Measurements from ENCODE around the gene CCDC102A. TPM values are rescaled to one million over a fixed set of nuclear protein-coding genes. Genes with fewer than 3 reads are reported as not detected.

Gene CCDC102A
- total and polyA plus RNA-seq, 2 of the 13 experiments (the other 11 are each of a cell fraction or from before 2014, with no cell fraction given), result 2.1 to 2.8 TPM

DNA sequence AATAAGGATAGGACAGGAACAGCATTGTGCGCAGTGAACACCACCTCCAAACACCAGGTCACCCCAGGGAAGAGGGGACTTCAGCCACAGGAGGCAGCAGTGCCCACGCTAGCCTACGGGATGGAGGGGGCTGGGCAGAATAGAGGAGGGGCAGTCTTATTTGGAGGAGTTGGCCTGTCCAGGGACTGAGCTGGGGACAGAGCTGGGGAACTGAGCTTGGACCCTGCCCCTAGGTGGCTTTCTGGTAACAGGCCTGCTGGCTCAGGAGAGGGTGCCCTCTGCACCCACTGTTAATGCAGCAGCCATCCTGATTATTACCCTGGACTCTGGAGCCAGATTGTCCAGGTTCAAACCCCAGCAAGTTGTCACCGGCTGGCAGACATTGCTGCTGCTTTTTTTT lies 9.3 kb downstream of the CCDC102A start (continued):
- TF ChIP-seq, protein P1, sequence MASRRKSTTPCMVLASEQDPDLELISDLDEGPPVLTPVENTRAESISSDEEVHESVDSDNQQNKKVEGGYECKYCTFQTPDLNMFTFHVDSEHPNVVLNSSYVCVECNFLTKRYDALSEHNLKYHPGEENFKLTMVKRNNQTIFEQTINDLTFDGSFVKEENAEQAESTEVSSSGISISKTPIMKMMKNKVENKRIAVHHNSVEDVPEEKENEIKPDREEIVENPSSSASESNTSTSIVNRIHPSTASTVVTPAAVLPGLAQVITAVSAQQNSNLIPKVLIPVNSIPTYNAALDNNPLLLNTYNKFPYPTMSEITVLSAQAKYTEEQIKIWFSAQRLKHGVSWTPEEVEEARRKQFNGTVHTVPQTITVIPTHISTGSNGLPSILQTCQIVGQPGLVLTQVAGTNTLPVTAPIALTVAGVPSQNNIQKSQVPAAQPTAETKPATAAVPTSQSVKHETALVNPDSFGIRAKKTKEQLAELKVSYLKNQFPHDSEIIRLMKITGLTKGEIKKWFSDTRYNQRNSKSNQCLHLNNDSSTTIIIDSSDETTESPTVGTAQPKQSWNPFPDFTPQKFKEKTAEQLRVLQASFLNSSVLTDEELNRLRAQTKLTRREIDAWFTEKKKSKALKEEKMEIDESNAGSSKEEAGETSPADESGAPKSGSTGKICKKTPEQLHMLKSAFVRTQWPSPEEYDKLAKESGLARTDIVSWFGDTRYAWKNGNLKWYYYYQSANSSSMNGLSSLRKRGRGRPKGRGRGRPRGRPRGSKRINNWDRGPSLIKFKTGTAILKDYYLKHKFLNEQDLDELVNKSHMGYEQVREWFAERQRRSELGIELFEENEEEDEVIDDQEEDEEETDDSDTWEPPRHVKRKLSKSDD (CRISPR knock-in tag; IDR thresholded peaks at IDR 0.05; ENCODE audit: low read depth), result no peak
- TF ChIP-seq STAG1 (CRISPR knock-in tag; IDR thresholded peaks at IDR 0.05) (peak; percentile 12; the same call in 1 of the 2 replicates), ZNF331 (CRISPR knock-in tag; IDR thresholded peaks at IDR 0.05) (no peak), MAFK (conservative IDR thresholded peaks at IDR 0.05 in 1 of 2, IDR thresholded peaks at IDR 0.05 in 1 of 2; ENCODE audit: low read length in 2 of 2) (no peak), BRCA1 (CRISPR knock-in tag; IDR thresholded peaks at IDR 0.05) (no peak), RBAK (CRISPR knock-in tag; IDR thresholded peaks at IDR 0.05) (no peak), HNF4A (CRISPR knock-in tag; IDR thresholded peaks at IDR 0.05) (peak; percentile 45), ZNF337 (CRISPR knock-in tag; IDR thresholded peaks at IDR 0.05; ENCODE audit: borderline replicate concordance, low read depth) (no peak), MTA1 (CRISPR knock-in tag; IDR thresholded peaks at IDR 0.05; ENCODE audit: borderline replicate concordance) (no peak), ZMYM3 (CRISPR knock-in tag; IDR thresholded peaks at IDR 0.05) (peak; percentile 35; the same call in 1 of the 2 replicates), MAZ (IDR thresholded peaks at IDR 0.05; ENCODE audit: borderline replicate concordance, low read depth, low read length) (peak; percentile 65; the same call in 1 of the 2 replicates), MAZ (CRISPR knock-in tag; IDR thresholded peaks at IDR 0.05; ENCODE audit: low read depth) (no peak), MTA3 (CRISPR knock-in tag; IDR thresholded peaks at IDR 0.05) (no peak), KDM5B (CRISPR knock-in tag; IDR thresholded peaks at IDR 0.05; ENCODE audit: borderline replicate concordance) (no peak), HDAC2 (CRISPR knock-in tag; IDR thresholded peaks at IDR 0.05) (no peak), IRX3 (CRISPR knock-in tag; IDR thresholded peaks at IDR 0.05; ENCODE audit: borderline replicate concordance, low read depth) (no peak)
- TF ChIP-seq, protein P2, sequence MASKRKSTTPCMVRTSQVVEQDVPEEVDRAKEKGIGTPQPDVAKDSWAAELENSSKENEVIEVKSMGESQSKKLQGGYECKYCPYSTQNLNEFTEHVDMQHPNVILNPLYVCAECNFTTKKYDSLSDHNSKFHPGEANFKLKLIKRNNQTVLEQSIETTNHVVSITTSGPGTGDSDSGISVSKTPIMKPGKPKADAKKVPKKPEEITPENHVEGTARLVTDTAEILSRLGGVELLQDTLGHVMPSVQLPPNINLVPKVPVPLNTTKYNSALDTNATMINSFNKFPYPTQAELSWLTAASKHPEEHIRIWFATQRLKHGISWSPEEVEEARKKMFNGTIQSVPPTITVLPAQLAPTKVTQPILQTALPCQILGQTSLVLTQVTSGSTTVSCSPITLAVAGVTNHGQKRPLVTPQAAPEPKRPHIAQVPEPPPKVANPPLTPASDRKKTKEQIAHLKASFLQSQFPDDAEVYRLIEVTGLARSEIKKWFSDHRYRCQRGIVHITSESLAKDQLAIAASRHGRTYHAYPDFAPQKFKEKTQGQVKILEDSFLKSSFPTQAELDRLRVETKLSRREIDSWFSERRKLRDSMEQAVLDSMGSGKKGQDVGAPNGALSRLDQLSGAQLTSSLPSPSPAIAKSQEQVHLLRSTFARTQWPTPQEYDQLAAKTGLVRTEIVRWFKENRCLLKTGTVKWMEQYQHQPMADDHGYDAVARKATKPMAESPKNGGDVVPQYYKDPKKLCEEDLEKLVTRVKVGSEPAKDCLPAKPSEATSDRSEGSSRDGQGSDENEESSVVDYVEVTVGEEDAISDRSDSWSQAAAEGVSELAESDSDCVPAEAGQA (IDR thresholded peaks at IDR 0.05; ENCODE audit: low read depth), result no peak
- TF ChIP-seq, protein P2 (CRISPR knock-in tag; IDR thresholded peaks at IDR 0.05; ENCODE audit: borderline replicate concordance), result no peak
- TF ChIP-seq, protein P3, sequence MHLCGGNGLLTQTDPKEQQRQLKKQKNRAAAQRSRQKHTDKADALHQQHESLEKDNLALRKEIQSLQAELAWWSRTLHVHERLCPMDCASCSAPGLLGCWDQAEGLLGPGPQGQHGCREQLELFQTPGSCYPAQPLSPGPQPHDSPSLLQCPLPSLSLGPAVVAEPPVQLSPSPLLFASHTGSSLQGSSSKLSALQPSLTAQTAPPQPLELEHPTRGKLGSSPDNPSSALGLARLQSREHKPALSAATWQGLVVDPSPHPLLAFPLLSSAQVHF (CRISPR knock-in tag; IDR thresholded peaks at IDR 0.05), result no peak

Measured in HepG2 (cell line).